Astrocyte (in vitro differentiated cells and primary cell): ENCODE measurements around the gene PYGO2.

Experiments used
- EZH2 ChIP-seq: IDR thresholded peaks from 2 replicates; pipeline ENCODE4 v1.6.1; 2012; ENCODE audit warnings: mild to moderate bottlenecking, low read length, inconsistent platforms; ENCODE audit not compliant: insufficient read depth
- TF ChIP-seq, protein P1 (sequence below): IDR thresholded peaks from 2 replicates; pipeline ENCODE4 v1.5.1; 2011; ENCODE audit warnings: low read depth, mild to moderate bottlenecking, inconsistent platforms, low read length, moderate library complexity; ENCODE audit not compliant: insufficient read depth

- TF ChIP-seq EZH2 = no peak
- TF ChIP-seq, protein P1, sequence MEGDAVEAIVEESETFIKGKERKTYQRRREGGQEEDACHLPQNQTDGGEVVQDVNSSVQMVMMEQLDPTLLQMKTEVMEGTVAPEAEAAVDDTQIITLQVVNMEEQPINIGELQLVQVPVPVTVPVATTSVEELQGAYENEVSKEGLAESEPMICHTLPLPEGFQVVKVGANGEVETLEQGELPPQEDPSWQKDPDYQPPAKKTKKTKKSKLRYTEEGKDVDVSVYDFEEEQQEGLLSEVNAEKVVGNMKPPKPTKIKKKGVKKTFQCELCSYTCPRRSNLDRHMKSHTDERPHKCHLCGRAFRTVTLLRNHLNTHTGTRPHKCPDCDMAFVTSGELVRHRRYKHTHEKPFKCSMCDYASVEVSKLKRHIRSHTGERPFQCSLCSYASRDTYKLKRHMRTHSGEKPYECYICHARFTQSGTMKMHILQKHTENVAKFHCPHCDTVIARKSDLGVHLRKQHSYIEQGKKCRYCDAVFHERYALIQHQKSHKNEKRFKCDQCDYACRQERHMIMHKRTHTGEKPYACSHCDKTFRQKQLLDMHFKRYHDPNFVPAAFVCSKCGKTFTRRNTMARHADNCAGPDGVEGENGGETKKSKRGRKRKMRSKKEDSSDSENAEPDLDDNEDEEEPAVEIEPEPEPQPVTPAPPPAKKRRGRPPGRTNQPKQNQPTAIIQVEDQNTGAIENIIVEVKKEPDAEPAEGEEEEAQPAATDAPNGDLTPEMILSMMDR = no peak
These were observed 2.8 kb upstream of the PYGO2 start for GRCh38 chr1:154964359-154964758.
